Suppressor macrophage (primary cell): Measurements from ENCODE around the gene COG4.
"Not testable (repeated sequence)": the region's sequence is repeated elsewhere in the genome, so short reads cannot be mapped to it uniquely, and the experiment has no call there.

Source experiments
- DNase-seq, 4 experiments: peaks; one replicate each; pipeline ENCODE4 v3.0.0-alpha.2; 2020 to 2022

Gene COG4

DNA sequence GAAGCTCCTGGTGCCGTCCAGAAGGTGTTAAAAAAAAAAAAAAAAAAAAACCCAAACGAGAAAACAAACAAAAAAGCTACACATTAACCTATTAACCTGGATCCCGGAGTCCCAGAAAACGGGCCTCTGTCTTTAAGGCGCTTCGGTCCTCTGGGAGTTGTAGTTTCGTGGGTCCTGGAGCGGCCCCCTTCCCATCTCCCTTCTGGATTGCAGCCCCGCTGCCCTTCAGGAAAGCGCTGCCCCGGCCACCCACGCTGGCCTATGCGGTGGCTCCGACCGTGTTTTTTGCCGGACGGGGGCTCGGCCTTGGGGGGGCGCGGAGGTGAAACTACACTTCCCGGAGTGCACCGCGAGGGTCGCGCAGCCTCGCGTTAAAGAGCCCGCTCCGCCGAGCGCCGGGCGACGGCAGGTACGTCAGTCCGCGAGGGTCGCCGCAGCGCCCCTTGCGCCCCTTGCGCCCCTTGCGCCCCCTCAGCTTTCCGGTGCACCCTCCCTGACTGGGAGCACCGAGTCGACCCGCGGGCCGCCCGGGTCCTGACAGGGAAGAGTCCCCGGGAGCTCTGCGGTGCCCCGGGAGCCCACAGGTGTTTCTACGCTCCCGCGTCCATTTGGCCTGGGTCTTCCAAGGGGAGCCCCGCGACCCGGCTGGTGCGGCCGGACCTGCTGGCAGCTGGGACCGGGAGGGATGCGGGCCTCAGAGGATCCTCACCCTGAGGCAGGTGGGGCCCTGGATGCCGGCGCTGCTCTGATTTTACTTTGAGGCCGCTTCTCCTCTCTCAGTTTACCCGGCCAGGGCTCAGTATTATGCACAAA is 68.9 kb downstream of the COG4 start, which contains the start of gene FCSK:
FCSK (plus strand) TSS at position 374 of the 813 bp plus-strand sequence. CDS start 8,596 bp downstream, outside the sequence.
- DNase-seq = peak; percentile 66 to 84 (median 76)

- no peak for DNase-seq
These were observed 69.5 kb downstream of the COG4 start for GRCh38 chr16:70453892-70454221.

- no peak for DNase-seq
These were observed 70.0 kb downstream of the COG4 start for GRCh38 chr16:70453117-70453891.

GRCh38 chr16:70451004-70451340 is 72.4 kb downstream of the COG4 start:
- not testable (repeated sequence) for DNase-seq

GRCh38 chr16:70450142-70451003 is 73.0 kb downstream of the COG4 start:
- not testable (repeated sequence) for DNase-seq

GRCh38 chr16:70448075-70448474 is 75.3 kb downstream of the COG4 start:
- DNase-seq = no peak

DNA sequence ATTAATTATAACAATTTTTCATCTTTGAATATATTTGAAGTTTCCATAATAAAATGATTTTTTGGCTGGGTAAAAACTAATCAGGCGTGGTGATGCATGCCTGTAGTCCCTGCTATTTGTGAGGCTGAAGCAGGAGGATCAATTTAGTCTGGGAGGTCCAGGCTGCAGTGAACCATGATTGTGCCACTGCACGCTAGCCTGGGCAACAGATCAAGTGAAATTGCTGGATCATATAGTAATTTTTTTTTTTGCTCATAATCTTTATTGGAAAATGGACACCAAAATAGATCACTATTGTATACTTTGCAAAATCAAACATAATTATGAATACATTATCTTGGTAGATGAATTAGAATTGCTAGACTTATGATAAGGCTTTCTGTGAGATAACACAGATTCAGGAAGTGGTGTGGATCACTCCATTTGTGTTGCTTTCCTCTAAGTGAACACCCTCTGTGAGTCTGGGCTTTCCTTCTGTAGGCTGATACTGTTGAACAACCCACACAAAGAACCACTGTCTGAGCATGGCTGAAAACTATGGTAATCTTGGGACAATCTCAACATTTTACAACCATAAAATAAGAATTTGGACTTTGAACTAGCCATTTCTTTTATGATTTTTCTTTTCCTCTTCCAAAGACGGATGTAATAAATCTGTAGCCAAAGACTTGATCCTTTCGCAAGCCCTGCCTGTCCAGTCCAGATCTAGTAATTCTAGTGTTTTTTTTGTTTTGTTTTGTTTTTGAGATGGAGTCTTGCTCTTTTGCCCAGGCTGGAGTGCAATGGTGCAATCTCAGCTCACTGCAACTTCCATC is 78.9 kb downstream of the COG4 start:
- DNase-seq = peak in 3 of 4 experiments; percentile 35 to 39 (median 38)

- no peak for DNase-seq
These were observed 81.0 kb downstream of the COG4 start for GRCh38 chr16:70442344-70442743.

- no peak for DNase-seq
These were observed 81.9 kb downstream of the COG4 start for GRCh38 chr16:70441406-70441990.

DNA sequence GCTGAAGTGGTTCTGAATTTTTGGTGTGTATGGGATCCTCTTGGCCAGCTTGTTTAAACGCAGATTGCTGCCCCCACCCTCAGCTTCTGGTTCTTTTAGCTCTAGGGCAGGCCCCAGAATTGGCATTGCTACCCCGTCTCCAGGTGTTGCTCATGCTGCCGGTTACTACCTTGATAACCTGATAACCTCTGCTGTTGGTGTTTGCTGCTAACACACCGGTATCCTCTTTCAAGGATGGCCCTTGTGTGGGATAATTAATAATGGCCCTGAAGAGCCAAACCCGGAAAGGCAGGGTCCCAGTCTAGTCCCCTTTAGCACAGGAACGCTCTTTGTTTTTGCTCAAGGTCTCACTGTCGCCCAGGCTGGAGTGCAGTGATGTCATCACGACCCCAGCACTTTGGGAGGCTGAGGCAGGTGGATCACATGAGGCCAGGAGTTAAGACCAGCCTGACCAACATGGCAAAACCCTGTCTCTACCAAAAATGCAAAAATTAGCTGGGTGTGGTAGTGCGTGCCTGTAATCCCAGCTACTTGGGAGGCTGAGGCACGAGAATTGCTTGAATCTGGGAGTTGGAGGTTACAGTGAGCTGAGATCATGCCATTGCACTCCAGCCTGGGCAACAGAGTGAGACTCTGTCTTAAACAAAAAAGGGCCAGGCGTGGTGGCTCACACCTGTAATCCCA is 83.2 kb downstream of the COG4 start:
- no peak for DNase-seq

DNA sequence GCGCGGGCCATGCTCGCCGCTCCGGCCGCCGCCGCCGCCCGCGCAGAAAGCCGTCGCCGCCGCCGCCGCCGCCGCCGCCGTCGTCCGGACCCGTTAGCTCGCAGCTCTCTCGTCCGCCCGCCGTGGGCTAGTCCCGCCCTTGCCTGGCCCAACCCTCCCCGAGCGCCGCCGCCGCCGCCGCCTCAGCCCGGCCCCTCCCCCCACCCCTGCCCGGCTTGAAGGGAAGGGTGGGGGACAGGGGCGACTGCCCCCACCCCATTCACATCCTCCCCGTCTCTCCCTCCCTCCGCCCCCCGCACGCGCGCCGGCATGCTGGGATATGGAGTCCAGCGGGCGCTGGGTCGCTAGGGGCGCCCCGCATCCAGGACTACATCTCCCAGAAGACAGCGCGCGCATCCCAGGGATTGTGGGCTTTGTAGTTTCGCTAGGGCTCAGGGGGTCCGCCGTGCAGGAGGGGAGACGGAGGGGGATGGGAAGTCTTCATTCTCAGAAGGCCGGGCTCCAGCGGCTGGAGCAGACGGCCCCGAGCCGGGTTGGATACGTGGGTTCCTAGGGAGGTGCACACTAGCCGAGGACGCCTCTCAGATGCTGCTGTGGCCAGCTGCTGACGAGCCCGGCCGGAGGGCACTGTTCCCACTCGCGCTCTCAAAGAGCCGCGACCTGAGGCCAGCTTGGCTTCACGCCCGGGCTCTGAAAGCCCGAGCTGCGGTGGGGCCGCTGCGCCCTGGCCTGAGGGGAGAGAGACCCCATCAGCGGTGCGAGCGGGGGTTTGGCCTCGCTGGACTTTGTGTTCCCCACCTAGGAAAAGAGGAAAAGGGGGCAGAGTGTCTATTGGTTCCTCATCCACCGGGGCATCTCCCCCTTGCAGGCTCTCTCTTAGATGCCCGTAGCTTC is 84.1 kb downstream of the COG4 start, which contains the start of gene ST3GAL2:
ST3GAL2 (minus strand) TSS at position 132 of the 894 bp plus-strand sequence. CDS start 40,570 bp downstream, outside the sequence.
- DNase-seq = peak; percentile 91 to 96 (median 94)

DNA sequence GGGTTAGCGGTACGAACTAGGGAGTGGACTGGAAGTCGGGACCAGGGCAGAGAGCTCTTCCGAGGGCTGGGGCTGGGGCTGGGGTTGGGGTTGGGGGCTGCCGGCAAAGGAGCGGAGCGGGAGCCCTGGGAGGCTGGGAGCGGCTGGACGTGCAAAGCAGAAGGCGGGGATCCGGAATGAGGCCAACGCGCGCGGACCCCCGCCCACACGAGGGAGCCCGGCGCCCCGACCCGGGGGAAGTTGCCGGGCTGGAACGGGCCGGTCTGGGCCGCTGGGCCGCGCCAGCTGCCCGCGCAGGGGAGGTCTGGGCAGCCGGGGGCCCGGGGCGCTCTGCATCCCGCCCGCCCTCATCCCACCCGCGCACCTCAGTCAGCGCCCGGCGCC is 84.8 kb downstream of the COG4 start:
- peak in 1 of 4 experiments; percentile 14 for DNase-seq

DNA sequence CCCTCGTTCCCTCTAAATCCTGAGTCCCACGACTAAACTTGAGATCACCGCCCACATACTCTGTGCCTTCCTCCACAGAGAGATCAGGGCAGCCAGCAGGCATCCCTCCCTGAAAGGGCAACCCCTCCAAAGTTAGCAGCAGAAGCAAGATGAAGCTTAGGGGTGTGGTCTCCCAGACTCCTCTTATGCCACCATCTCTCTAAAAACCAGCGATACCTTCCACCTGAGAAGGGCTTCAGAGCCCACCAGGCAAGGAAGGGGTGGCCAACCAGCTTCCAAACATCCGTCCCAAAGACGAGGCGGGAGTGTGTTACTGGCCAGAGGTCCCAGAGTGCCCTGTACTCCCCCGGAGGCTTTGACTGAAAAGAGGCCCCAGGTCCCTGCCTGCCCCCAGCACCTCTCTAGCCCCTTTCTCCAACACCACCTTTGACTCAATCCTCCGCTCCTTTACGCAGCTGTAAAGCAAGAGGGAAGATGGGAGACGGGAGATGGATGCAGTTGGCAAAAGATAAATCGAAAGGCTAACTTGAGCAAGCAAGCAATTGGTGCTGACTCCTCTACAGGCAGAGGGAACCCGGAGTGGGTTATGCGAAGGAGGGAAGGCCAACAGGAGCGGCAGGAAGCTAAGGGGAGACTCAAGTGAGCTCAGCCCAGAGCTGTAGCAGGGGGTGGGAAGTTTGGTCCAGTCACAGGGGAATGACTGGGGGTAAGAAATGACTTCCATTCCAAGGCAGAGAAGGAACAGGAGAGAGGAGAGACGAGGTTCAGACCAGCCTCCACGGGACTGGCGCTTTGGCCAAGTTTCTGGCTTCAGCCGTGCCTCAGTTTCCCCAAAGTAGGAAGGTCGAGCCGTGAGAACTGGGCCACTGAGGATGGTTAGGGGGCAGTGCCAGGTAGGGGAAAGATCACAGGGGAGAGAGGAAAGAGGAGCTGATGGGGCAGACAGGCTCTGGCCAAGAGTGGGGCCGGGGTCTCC is 85.5 kb downstream of the COG4 start:
- peak; percentile 60 to 76 (median 73) for DNase-seq

DNA sequence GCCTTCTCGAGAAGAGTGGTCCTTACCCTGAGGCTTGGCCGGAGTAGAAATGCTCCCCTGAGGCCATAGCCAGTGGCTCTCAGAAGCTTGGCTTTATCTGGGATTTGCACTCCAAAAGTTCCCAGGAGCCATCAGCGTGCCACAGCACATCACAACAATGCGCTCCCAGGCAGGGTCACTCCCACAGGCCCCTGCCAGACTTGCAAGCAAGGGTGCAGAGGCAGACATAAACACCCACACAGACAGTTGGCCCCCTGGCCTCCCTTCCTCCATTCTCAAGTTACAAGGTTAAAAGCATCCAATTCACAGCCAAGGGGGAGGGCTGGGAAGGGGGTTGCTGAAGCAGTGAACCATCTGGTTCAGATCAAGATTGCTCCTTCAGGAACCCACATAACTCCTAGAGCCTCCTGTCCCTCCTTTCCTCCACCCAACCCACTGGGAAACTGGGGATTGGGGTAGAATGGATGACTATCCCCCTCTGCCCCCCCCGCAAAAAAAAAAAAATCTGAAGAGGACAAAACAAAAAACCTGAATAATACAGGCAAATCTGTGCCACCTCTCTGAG is 86.3 kb downstream of the COG4 start:
- DNase-seq = no peak

DNA sequence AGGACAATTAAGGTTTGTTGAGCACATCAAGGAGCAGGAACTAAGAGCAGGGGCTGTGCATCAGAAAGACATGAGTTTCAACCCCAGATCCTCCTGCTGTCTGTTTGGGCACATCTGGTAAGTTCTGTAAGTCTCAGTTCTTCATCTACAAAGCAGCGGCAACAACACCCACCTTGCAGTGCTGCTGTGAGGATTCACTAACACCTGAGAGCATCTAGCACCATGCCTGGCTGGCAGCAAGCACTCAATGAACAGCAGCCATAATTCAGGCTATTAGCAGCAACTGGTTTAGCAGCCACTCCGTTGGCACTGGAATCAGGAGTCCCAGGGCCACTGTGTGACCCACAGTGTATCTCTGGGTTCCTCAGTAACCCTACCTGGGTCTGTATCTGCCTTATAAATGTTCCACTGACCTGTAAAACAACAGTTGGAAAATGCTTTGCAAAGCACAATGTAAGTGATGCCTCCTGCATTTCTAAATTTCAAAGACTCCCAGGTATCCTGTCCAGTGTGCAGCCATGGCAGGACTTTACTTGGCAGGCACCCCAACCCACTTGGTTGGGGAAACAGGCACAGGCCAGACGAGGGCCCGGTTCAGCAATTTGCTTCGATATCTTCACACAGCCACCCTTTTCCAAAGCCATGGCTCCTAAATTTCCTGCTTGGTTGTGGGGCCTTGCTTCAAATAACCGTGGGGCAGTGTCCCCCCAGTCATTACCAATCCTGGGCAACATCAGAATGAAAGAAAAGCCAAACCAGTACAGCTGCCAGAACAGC is 88.7 kb downstream of the COG4 start:
- no peak for DNase-seq

DNA sequence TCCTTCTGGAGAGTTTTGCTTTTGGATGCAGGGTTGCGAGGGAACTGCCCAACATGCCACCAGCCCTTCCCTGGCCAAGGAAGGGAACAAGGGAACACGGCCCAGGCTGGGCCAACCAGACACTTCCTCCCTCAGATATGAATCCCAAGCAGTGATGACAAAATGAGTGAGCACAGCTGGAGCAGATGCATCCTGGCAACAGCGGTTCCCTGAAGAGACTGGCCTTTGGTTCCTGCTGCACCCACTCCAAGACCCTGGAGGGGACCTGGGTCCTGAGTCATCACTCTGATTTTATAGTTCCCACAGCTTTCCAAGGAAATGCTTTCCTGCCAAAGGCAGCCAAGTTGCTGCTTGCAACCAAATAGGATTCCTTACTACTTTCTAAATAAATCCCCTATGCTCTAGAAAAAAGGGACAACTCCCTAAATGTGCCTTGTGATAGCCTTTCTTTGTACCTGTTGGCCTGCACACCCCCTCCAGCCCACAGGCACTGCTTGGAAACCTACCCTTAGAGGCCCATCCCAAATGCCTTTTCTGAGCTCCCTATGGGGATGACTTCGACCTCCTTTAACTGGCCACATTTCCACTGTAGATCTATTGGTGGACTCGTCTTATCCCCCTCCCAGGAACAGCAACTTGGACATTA is 89.8 kb downstream of the COG4 start:
- peak; percentile 65 to 79 (median 74) for DNase-seq
